ENCODE data around the gene NEK5.

GRCh38 chr13:52043675-52044074 is 85.2 kb downstream of the NEK5 start:
- no peak for TF ChIP-seq CTCF (conservative IDR thresholded peaks at IDR 0.05; ENCODE audit: low read depth in 2 of 2)
- no peak for TF ChIP-seq NANOG (IDR thresholded peaks at IDR 0.05; ENCODE audit: borderline replicate concordance)
- no peak for TF ChIP-seq ZNF114 (CRISPR knock-in tag; IDR thresholded peaks at IDR 0.05)
- no peak for TF ChIP-seq POLR2AphosphoS5 (IDR thresholded peaks at IDR 0.05; ENCODE audit: low read depth)
- TF ChIP-seq EZH2 (IDR thresholded peaks at IDR 0.05; ENCODE audit: low read depth, unreplicated experiment), result no peak
- no peak for TF ChIP-seq JUNB (IDR thresholded peaks at IDR 0.05; ENCODE audit: unreplicated experiment)
- TF ChIP-seq EZH2phosphoT487 (IDR thresholded peaks at IDR 0.05; ENCODE audit: unreplicated experiment), result no peak
- TF ChIP-seq, protein P1, sequence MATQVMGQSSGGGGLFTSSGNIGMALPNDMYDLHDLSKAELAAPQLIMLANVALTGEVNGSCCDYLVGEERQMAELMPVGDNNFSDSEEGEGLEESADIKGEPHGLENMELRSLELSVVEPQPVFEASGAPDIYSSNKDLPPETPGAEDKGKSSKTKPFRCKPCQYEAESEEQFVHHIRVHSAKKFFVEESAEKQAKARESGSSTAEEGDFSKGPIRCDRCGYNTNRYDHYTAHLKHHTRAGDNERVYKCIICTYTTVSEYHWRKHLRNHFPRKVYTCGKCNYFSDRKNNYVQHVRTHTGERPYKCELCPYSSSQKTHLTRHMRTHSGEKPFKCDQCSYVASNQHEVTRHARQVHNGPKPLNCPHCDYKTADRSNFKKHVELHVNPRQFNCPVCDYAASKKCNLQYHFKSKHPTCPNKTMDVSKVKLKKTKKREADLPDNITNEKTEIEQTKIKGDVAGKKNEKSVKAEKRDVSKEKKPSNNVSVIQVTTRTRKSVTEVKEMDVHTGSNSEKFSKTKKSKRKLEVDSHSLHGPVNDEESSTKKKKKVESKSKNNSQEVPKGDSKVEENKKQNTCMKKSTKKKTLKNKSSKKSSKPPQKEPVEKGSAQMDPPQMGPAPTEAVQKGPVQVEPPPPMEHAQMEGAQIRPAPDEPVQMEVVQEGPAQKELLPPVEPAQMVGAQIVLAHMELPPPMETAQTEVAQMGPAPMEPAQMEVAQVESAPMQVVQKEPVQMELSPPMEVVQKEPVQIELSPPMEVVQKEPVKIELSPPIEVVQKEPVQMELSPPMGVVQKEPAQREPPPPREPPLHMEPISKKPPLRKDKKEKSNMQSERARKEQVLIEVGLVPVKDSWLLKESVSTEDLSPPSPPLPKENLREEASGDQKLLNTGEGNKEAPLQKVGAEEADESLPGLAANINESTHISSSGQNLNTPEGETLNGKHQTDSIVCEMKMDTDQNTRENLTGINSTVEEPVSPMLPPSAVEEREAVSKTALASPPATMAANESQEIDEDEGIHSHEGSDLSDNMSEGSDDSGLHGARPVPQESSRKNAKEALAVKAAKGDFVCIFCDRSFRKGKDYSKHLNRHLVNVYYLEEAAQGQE (IDR thresholded peaks at IDR 0.05; ENCODE audit: unreplicated experiment), result no peak
- no peak for TF ChIP-seq STAT1 (IDR thresholded peaks at IDR 0.05; ENCODE audit: unreplicated experiment)
- TF ChIP-seq ZNF331 (CRISPR knock-in tag; IDR thresholded peaks at IDR 0.05; ENCODE audit: low read depth), result no peak
- no peak for TF ChIP-seq CREB1 (CRISPR knock-in tag; IDR thresholded peaks at IDR 0.05; ENCODE audit: low read depth)
- no peak for TF ChIP-seq ETS1 (IDR thresholded peaks at IDR 0.05)
- TF ChIP-seq ZNF462 (CRISPR knock-in tag; IDR thresholded peaks at IDR 0.05), result no peak

Data from GM23338 (cell line).